ENCODE results near the gene NUMB. TPM values are rescaled to one million over a fixed set of nuclear protein-coding genes. Genes with fewer than 3 reads are reported as not detected.

The NUMB gene
- total RNA-seq, 1 experiment from 2014 or later, result 46.5 TPM

- H3K4me2 ChIP-seq (ENCODE audit: insufficient read depth, insufficient read length, low read length), result no peak overlapping the region
- peaks cover 17 to 23% of the 10 kb centered on the region in 2 experiments for H3K4me1 Mint-ChIP-seq
Observed at GRCh38 chr14:73489481-73490175, 31.3 kb upstream of the NUMB start.

More at GRCh38 chr14:73489481-73490175, 31.3 kb upstream of the NUMB start:
- Histone ChIP-seq H2BK12ac (ENCODE audit: insufficient read length, low read depth, low read length) (no peak overlapping the region), H3K18ac (ENCODE audit: insufficient read length, low read depth, low read length) (no peak overlapping the region), H2BK5ac (ENCODE audit: insufficient read length, low read length) (no peak overlapping the region), H3K4me1 (ENCODE audit: insufficient read depth, low read length) (no peaks in the 10 kb centered on the region; the same call in 1 of the 2 replicates), H3K9me3 (ENCODE audit: control insufficient read depth, low read depth, low read length) (no peaks in the 10 kb centered on the region), H3K27me3 (ENCODE audit: insufficient read depth, low read length) (no peaks in the 10 kb centered on the region; the same call in 1 of the 2 replicates), H2AK5ac (ENCODE audit: insufficient read length, low read length) (no peak overlapping the region), H4K91ac (ENCODE audit: insufficient read length, low read depth, low read length) (no peak overlapping the region), H2BK120ac (ENCODE audit: low read depth, low read length, poor library complexity, severe bottlenecking) (no peak overlapping the region), H3T11ph (ENCODE audit: low read length) (no peak overlapping the region), H2AFZ (ENCODE audit: low read length) (no peak overlapping the region), H3K79me1 (ENCODE audit: insufficient read depth, low read depth, low read length, poor library complexity, severe bottlenecking) (no peaks in the 10 kb centered on the region), H4K8ac (replicated peaks; ENCODE audit: insufficient read length, low read depth, low read length) (no peak overlapping the region), H4K20me1 (ENCODE audit: control insufficient read depth, insufficient read depth, insufficient read length) (no peaks in the 10 kb centered on the region), H3K56ac (ENCODE audit: insufficient read length, low read depth, low read length) (no peak overlapping the region), H2BK15ac (ENCODE audit: low read depth, low read length) (no peak overlapping the region), H3K23ac (ENCODE audit: insufficient read length, low read depth, low read length) (no peak overlapping the region), H4K5ac (ENCODE audit: insufficient read length, low read depth, low read length) (no peak overlapping the region), H3K14ac (ENCODE audit: insufficient read depth, low read length) (no peak overlapping the region), H3K9ac (ENCODE audit: extremely low read depth, insufficient read length, low read length) (no peak overlapping the region), H2BK20ac (ENCODE audit: low read depth, low read length, poor library complexity, severe bottlenecking) (no peak overlapping the region), H3K23me2 (ENCODE audit: insufficient read length, low read depth, low read length, poor library complexity, severe bottlenecking) (peaks cover 6% of the 10 kb centered on the region), H3K27ac (ENCODE audit: insufficient read length, low read depth, low read length) (no peak overlapping the region), H3K4ac (ENCODE audit: low read depth, low read length) (no peak overlapping the region), H3K79me2 (ENCODE audit: insufficient read depth, low read length) (peaks cover 7% of the 10 kb centered on the region; the same call in 1 of the 2 replicates)
- H3K4me3 Mint-ChIP-seq, result peak overlapping the region; percentile 6 to 25; a peak in 3 of 5 replicates
- no peak for TF ChIP-seq CTCF (conservative IDR thresholded peaks at IDR 0.05)
- WGBS (ENCODE audit: extremely low coverage, insufficient read length, low lambda C conversion rate), result no CpG with 5 or more reads among the region's 6 CpGs
- H3K27me3 Mint-ChIP-seq (ENCODE audit: low read depth), result peaks cover 8% of the 10 kb centered on the region
- no peaks in the 10 kb centered on the region for H3K9me3 Mint-ChIP-seq
- DNase-seq, result no peak
- H3K36me3 Mint-ChIP-seq (ENCODE audit: insufficient read depth in 1 of 3, low read depth in 3 of 3), result peaks cover 13 to 25% (median 16%) of the 10 kb centered on the region in 3 experiments; a peak in 6 of 7 replicates
- peak overlapping the region in 1 of 3 experiments; percentile 70; a peak in 2 of 7 replicates for H3K27ac Mint-ChIP-seq
